Measurements from ENCODE around the gene DCTN3.

The DCTN3 gene

DNA sequence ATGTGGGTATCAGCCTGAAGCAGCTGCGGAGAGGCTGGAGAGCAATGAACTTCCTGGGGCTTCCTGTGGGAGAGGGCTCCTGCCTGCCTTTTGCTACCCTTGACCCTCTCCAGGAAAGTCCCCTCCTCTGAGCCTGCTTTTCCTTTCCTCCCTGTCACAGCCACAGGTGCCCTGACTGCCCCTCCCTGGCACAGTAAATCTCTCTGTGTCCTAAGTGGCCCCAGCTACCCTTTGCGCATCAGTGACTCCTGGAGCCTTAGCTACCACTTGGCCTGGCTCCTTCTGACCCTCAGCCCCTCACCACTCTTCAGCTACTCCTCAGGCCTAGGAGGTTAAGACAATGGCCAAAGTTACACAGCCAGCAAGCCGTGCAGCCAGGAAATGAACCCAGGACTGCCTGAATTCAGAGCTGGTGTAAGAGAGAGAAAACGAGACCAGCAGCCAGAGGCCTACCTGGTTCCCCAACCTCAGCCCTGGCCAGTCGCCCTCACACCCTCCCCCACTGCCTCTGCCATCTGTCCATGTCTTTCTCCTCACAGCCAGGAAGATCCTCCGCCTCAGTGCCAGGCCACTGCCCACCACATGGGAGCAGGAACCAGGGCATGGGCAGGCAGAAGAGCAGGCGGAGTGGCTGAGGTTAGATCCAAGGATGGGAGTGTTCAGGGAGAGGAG lies 49.4 kb downstream of the DCTN3 start:
- no peak for DNase-seq (ENCODE audit: low spot score)
- in situ Hi-C loops (cut with MboI; ENCODE audit: low pct_unique_long_range_greater_than_20kb, low sequenced_read_pairs, unreplicated experiment): no loop called here
- TF ChIP-seq, protein P1, sequence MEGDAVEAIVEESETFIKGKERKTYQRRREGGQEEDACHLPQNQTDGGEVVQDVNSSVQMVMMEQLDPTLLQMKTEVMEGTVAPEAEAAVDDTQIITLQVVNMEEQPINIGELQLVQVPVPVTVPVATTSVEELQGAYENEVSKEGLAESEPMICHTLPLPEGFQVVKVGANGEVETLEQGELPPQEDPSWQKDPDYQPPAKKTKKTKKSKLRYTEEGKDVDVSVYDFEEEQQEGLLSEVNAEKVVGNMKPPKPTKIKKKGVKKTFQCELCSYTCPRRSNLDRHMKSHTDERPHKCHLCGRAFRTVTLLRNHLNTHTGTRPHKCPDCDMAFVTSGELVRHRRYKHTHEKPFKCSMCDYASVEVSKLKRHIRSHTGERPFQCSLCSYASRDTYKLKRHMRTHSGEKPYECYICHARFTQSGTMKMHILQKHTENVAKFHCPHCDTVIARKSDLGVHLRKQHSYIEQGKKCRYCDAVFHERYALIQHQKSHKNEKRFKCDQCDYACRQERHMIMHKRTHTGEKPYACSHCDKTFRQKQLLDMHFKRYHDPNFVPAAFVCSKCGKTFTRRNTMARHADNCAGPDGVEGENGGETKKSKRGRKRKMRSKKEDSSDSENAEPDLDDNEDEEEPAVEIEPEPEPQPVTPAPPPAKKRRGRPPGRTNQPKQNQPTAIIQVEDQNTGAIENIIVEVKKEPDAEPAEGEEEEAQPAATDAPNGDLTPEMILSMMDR (IDR thresholded peaks at IDR 0.05; ENCODE audit: extremely low read depth, insufficient read depth, missing control alignments): no peak

DNA sequence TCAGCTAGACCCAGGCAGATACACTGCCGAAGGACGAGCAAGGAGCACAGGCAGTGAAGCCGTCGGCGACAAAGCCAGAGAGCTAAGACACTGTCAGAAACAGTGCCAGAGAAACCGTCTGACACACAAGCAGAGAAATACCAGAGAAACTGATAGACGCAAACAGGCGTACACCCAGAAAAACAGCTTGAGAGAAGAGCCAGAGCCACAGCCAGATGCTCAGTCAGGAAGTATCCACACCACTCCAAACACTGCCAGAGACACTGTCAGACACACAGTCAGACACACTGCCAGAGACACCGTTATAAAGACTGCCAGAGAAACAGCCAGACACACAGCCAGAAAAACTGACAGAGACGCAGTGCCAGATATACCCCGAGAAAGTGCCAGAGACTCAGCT lies 49.9 kb downstream of the DCTN3 start:
- in situ Hi-C loops (cut with MboI; ENCODE audit: low pct_unique_long_range_greater_than_20kb, low sequenced_read_pairs, unreplicated experiment): no loop called here
- no peak for DNase-seq (ENCODE audit: low spot score)
- TF ChIP-seq, protein P1 (IDR thresholded peaks at IDR 0.05; ENCODE audit: extremely low read depth, insufficient read depth, missing control alignments): no peak

DNA sequence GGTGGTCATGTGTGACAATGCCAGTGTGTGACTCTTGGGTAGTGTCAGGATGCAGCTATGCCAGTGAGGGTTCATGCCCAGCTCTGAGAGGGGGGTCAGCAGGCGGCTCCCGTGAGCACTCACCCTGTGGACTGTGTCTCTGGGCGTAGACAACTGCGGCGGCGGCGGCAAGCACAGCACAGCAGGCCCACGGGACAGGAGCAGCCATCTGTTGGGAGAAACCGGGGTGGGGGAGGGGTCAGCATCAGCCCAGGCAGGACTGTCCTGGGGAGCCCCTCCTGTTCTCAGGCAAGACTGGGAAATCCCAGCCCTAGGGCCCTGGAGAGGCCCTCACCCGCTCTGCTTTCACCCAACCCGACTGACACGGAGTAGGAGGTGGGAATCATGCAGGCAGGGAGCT lies 51.5 kb downstream of the DCTN3 start:
- no peak for DNase-seq (ENCODE audit: low spot score)
- in situ Hi-C loops (cut with MboI; ENCODE audit: low pct_unique_long_range_greater_than_20kb, low sequenced_read_pairs, unreplicated experiment): no loop called here

DNA sequence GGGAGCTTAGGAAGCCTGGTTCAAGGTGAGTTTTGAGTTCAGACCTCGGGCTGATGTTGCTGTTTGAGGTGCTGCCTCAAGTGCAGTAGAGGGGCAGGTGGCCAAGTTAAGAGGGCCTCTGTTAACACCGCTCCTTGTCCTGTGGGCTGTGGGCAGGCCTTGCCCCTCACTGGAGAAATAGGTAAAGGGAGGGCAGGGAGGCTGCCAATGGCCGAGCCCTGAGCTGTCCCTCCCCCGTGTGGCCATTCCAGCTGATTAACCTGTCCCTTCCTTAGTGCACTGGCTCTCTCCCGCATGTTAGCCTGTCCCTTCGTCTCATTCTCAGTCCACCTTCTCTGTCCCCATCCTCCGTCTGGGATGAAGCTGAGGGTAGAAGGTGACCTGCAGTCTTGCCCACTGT lies 52.2 kb downstream of the DCTN3 start:
- in situ Hi-C loops (cut with MboI; ENCODE audit: low pct_unique_long_range_greater_than_20kb, low sequenced_read_pairs, unreplicated experiment): no loop called here
- DNase-seq (ENCODE audit: low spot score): no peak
- TF ChIP-seq, protein P1 (IDR thresholded peaks at IDR 0.05; ENCODE audit: extremely low read depth, insufficient read depth, missing control alignments): no peak

More for the DNA sequence above, 51.5 kb downstream of the DCTN3 start:
- TF ChIP-seq, protein P1 (IDR thresholded peaks at IDR 0.05; ENCODE audit: extremely low read depth, insufficient read depth, missing control alignments): no peak

DNA sequence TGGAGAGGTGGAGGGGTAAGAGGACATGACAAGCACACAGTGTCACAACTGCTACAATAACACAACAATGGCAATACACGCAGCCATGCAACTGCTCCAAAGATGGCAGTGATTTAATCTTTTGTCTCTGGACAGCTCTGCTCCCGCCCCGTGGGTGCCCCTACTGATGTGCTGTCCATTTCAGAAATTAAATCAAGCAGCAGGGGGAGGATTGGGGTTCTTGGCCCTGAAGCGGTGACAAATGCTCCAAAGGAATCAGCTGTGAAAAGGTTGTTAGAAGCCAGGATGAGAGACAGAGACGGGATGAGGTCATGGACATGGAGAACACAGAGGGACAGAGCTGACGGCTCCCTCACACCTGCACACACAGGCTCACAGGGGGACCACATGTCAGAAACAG lies 53.3 kb downstream of the DCTN3 start:
- no peak for DNase-seq (ENCODE audit: low spot score)
- TF ChIP-seq, protein P1 (IDR thresholded peaks at IDR 0.05; ENCODE audit: extremely low read depth, insufficient read depth, missing control alignments): no peak
- in situ Hi-C loops (cut with MboI; ENCODE audit: low pct_unique_long_range_greater_than_20kb, low sequenced_read_pairs, unreplicated experiment): no loop called here

DNA sequence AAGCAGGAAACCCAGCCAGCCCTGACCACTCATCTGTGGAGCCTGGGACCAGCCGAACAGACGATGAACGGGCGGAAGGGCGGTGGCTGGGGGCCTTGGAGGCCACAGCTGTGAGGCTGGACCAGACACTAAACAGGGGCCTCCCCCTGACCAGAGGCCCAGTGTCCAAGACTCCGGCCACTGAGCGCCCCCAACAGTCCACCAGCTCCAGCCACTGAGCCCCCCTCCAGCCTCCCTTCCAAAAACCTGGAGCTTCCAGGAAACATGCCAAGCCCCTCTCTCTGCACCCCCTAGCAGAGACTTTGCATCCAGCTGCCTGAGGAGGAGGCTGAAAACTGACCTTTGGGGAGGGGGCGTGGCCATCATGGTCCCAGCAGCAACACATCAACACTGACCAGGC lies 54.0 kb downstream of the DCTN3 start:
- in situ Hi-C loops (cut with MboI; ENCODE audit: low pct_unique_long_range_greater_than_20kb, low sequenced_read_pairs, unreplicated experiment): no loop called here
- no peak for DNase-seq (ENCODE audit: low spot score)
- TF ChIP-seq, protein P1 (IDR thresholded peaks at IDR 0.05; ENCODE audit: extremely low read depth, insufficient read depth, missing control alignments): no peak
